GM18907 (cell line): ENCODE results near the gene PKNOX2.
A peak's percentile ranks its signal among the peaks of the same experiment; 100 is the strongest.

ENCODE experiments used
- ATAC-seq: cut with Tn5 transposase; IDR thresholded peaks from one replicate; pipeline ENCODE4 v1.9.1; 2021; ENCODE audit warnings: mild to moderate bottlenecking, moderate library complexity; ENCODE audit not compliant: unreplicated experiment

Gene PKNOX2

GRCh38 chr11:125429807-125430678, 265.5 kb downstream of the PKNOX2 start:
- no peak for ATAC-seq

DNA sequence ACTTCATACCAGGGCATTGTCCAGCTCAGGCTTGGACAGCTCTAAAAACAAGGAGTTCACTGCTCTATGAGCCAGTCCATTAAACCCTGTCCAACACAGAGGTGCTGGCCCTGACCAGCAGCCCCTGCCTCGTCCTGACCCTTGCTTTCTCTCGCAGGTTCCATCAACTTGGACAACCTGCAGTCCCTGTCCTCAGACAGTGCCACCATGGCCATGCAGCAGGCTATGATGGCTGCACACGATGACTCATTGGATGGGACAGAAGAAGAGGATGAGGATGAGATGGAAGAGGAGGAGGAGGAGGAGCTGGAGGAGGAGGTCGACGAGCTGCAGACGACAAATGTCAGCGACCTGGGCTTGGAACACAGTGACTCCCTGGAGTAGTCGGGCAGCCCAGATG, 266.5 kb downstream of the PKNOX2 start:
- ATAC-seq, result no peak

GRCh38 chr11:125431481-125431880, 266.9 kb downstream of the PKNOX2 start:
- no peak for ATAC-seq

DNA sequence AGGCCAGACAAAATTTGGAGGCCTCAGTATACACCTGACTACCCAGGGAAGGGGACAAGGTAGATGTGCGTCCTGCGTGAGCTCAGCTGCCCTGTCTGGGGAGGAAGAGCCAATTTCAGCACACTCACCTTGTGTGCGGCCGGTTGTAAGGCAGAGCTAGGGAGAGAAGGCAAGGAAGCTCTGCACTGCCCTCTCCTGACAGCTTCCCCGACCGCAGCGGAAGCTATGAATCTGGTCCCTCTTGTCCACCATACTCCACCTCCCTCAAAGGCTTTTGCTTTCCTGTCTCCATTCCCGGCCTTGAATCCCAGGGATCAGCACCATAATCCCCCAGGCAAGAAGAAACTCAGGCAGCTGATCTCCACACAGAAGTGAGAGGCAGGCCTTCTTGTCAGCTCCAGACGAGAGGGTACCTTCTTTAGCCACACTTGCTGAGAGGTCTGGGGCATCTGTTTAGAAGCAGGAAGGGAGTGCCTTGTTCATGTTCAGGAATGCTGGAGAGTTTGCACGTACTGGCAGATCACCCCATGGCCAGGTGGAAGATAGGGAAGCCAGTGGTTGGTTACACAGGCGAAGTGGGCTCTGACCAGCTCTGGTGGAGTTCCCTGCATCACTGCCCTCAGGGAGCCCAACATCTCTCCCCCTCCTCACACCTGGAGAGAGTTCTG, 269.0 kb downstream of the PKNOX2 start:
- ATAC-seq, result no peak

GRCh38 chr11:125435461-125436238, 271.1 kb downstream of the PKNOX2 start:
- no peak for ATAC-seq

DNA sequence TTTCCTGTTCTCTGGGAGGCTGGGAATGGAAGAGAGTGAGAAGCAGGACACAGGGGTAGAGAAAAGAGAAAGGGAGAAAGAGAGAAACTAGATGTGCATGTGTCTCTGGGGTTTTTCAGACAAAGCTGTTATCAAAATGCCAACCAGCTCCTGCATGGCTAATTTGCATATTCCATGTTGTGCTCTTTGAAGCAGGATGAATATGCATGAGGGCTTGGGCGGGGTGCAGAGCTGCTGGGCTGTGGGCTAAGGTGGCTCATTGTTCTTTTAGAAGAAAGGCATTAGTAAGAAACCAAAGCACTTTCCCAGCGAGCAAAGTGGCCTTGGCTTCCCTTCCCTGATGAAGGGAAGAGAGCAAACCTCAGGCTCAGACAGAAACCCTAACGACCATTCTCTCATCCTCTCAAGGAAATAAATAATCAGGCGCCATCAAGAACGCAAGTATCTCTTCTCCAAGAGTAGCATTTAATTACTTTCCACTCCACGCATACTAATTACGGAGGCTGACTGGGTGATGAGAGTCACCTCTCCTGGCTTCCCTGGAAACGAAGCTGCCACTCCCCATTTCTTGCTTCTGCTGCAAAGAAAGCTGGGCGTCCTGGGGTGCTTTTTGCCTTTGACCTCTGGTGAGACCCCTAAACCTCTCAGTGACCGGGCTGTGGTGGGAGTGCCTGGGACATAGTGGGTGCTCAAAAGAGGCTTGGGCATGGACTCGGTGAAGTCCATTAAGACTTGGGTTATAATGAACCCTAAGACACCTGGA, 277.3 kb downstream of the PKNOX2 start:
- no peak for ATAC-seq

DNA sequence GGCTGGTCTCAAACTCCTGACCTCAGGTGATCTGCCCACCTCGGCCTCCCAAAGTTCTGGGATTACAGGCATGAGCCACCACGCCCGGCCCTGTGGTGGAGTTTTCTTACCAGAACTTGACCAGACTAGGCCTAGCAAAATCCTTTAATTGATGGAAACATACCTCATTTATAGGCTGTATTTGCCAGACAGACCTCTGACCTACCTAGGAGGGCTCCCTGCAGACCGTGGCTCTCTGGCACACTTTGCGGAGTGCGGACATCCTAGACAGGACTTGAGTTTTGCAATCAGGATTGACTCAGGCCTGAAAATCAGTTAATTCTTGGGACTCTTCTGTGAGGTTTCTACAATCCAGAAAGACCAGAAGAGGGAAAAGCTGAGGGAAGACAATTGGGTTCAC, 278.4 kb downstream of the PKNOX2 start:
- no peak for ATAC-seq

GRCh38 chr11:125443767-125444311, 279.3 kb downstream of the PKNOX2 start:
- ATAC-seq, result no peak

- ATAC-seq, result no peak
These were observed 281.2 kb downstream of the PKNOX2 start for GRCh38 chr11:125445731-125446130.

- no peak for ATAC-seq
These were observed 281.7 kb downstream of the PKNOX2 start for GRCh38 chr11:125446279-125446678.

GRCh38 chr11:125447721-125448120, 283.2 kb downstream of the PKNOX2 start:
- ATAC-seq, result no peak

GRCh38 chr11:125448136-125448535, 283.6 kb downstream of the PKNOX2 start:
- ATAC-seq, result no peak

DNA sequence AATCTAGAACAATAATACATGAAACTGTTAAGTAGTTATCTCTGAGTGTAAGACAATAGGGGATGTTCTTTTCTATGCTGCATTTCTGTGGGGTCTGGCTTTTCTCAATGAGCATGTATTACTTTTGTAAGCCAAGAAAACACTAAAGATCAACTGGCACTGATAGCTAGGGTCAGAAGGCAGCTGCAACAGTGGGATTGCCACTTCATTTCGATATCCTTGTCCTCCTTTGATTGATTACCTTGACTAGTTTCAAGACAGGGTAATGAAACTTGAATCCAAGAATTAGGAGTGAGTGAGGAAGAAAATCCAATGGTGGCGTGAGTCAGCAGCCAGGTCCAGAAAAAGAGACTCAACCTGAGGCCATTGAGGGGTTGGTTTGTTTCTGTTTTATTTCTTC, 285.0 kb downstream of the PKNOX2 start:
- no peak for ATAC-seq

DNA sequence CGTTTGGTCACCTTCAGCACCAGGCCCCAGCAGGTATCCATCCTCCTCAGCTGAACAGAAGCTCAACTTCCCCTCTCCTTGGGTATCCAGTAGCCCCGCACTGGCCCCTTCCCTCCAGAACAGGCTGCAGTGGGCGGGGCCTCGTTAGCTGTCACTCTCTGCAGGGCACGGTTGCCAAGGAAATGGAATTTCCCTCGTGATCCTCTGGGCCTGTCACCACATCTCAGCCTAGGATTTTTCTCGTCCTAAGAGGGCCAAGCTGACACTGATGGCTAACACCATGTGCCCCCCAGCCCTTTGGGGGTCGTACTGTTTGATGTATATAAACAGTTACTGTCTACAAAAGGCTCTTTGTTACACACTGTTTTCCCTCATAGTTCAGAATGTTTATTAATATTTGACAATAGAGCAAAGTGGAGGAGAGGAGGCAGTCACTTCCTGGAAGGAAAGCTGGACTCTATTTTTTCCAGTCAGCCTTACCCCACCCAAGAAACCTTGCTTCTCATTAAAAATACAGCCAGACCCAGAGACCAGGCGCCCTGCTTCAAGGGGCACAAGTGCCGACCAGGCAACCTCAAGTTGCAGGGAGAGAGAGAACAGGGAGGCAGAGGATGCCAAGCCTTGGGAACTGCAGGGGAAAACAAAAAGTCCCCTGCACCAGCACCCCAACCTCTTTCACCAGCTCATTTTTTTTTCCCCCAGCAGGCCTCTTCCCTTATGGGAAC, 287.0 kb downstream of the PKNOX2 start:
- ATAC-seq, result peak; percentile 82

DNA sequence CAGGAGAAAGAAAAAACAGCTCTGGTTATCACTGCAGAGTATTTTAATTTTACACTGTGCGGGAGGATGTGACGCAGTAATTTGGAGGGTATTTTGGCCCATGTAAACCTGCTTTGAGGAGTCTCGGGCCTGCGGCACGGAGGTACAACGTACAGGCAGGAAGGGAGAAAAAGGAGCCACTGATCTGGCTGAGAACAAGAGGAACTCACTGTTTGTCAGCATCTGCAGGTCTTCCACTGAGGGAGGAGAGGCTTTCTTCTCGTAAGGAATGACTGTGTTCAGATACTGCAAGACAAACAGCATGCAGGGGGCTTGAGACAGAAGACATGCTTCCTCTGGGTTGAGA, 287.5 kb downstream of the PKNOX2 start:
- ATAC-seq, result no peak

DNA sequence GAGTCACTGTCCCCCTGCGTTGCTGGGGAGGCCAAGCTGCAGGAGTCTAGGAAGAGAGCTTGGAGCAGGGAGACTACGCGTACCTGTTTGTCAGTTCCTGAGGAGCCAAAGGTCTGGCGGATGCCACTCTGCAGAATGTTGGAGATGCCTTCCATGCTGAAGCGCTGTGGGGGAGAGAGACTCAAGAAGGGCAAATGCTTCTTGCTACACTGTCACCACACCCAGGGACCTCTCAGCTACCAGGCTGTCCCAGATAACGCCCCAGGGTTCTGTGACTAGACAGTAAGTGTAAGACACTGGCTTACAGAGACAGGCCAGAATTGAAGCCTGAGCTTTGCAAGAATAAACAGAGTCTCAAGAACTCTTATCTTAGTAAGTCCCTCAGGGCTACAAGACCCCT, 289.5 kb downstream of the PKNOX2 start:
- ATAC-seq, result no peak

DNA sequence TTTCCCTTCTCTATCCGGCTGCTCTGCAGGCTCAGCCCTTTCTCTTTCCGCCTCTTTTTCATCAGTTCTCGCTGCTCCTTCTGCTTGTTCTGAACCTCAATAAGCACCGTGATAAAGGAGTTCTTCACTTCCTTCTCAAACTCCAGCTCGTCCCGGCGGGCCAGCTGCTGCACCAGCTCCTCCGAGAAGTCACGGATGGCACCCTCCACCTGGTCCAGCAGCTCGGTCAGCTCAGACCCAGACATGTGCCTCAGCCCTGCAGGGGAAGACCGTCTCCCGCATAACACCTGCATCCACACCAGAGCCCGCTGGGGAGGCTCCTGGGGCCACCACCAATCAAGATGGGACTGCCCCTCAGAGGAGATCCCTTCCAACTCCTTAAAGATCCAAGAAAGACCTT, 291.3 kb downstream of the PKNOX2 start:
- ATAC-seq, result no peak

GRCh38 chr11:125457814-125458343, 293.3 kb downstream of the PKNOX2 start:
- ATAC-seq, result no peak

- no peak for ATAC-seq
These were observed 295.7 kb downstream of the PKNOX2 start for GRCh38 chr11:125460275-125460674.
